Ovary (tissue), 3 donors: ENCODE results near the gene SLC6A6.

Source experiments
- POLR2A ChIP-seq: fragments of 450-650 bp; IDR thresholded peaks from one replicate; pipeline ENCODE4 v1.6.1; 2017; ENCODE audit warnings: antibody characterized with exemption, mild to moderate bottlenecking, moderate library complexity
- TF ChIP-seq, protein P1 (sequence below), 3 donors: fragments of 450-650 bp in 2 of 3; fragments of 200-600 bp in 1 of 3; IDR thresholded peaks; one replicate each; pipeline versions ENCODE4 v1.5.1 to v1.8.0; 2016 to 2022; ENCODE audit warnings: antibody characterized with exemption in 3 of 3, mild to moderate bottlenecking in 1 of 3
- donor health status: DM: no; HTN: no; CAD: no.

DNA sequence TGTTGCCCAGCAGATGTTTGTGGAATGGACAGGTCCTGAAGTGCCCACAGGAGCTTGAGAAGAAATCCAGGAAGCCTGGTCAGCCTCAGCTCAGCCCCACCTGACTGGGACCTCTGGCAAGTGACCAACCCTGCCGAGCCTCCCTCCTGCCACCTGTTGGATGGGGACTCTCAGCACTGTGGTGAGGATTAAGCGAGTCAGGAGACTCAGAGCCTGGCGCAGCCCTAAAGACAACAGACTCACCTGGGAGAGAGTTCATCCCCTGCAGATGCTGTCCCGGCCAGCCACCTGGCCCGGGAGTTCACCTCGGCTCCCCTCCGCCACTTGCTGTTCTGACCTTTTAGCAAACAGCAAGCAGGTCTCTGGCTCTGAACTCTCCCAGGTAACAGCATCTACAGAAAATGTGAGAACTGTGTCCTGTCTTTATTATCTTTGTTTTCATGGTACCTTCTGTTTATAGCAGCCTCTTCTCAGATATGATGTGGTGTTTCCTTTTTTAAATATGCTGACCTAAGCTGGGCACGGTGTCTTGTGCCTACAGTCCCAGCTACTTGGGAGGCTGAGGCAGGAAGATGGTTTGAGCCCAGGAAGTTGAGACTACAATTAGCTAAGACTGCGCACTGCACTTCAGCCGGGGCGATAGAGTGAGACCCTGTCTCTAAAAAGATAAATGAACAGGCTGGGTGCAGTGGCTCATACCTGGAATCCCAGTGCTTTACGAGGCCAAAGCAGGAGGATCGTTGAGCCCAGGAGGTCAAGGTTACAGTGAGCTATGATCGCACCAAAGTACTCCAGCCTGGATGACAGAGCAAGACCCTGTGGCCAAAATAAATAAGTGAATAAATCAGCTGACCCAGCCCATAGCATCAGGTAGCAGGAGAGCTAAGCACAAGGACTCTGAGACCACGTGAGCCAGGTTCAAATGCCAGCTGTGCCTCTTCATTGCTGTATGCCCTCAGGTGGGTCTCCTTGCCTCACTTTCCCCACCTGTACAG, 32.4 kb upstream of the SLC6A6 start:
- TF ChIP-seq, protein P1, sequence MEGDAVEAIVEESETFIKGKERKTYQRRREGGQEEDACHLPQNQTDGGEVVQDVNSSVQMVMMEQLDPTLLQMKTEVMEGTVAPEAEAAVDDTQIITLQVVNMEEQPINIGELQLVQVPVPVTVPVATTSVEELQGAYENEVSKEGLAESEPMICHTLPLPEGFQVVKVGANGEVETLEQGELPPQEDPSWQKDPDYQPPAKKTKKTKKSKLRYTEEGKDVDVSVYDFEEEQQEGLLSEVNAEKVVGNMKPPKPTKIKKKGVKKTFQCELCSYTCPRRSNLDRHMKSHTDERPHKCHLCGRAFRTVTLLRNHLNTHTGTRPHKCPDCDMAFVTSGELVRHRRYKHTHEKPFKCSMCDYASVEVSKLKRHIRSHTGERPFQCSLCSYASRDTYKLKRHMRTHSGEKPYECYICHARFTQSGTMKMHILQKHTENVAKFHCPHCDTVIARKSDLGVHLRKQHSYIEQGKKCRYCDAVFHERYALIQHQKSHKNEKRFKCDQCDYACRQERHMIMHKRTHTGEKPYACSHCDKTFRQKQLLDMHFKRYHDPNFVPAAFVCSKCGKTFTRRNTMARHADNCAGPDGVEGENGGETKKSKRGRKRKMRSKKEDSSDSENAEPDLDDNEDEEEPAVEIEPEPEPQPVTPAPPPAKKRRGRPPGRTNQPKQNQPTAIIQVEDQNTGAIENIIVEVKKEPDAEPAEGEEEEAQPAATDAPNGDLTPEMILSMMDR (IDR thresholded peaks at IDR 0.05): no peak
- TF ChIP-seq POLR2A: no peak
